ENCODE results near the gene PDE6C. TPM values are rescaled to one million over a fixed set of nuclear protein-coding genes. Genes with fewer than 3 reads are reported as not detected.

The PDE6C gene
- total RNA-seq, 1 donor from 2014 or later = not detected

DNA sequence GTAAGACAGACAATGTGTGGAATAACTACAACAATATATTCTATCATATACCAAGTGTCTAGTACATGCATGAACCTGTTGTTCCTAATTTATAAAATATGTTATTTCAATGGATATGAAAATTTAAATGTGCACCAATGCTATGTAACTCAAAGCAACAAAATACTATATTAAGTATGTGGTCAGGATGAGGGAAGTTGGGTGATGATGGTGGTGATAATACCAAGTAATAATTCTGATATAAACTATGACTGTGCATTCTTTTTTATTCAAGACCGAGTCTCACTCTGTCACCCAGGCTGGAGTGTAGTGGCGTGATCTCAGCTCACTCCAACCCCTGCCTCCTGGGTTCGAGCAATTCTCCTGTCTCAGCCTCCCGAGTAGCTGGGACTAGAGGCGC is 92.1 kb downstream of the PDE6C start:
- Mint-ChIP-seq H3K9me3 (ENCODE audit: unreplicated experiment) (no peaks in the 10 kb centered on the region), H3K36me3 (ENCODE audit: low read depth, unreplicated experiment) (no peaks in the 10 kb centered on the region), H3K4me3 (ENCODE audit: unreplicated experiment) (no peak overlapping the region), H3K27ac (ENCODE audit: unreplicated experiment) (no peak overlapping the region), H3K4me1 (ENCODE audit: unreplicated experiment) (peaks cover 9% of the 10 kb centered on the region), H3K27me3 (ENCODE audit: unreplicated experiment) (no peaks in the 10 kb centered on the region)
- TF ChIP-seq CTCF (IDR thresholded peaks at IDR 0.05; ENCODE audit: unreplicated experiment) = no peak
- no peak for DNase-seq (ENCODE audit: low spot score)

GRCh38 chr10:93707623-93708022 is 95.3 kb downstream of the PDE6C start:
- Mint-ChIP-seq H3K4me1 (ENCODE audit: unreplicated experiment) (peaks cover 15% of the 10 kb centered on the region), H3K27me3 (ENCODE audit: unreplicated experiment) (no peaks in the 10 kb centered on the region), H3K9me3 (ENCODE audit: unreplicated experiment) (no peaks in the 10 kb centered on the region), H3K4me3 (ENCODE audit: unreplicated experiment) (no peak overlapping the region), H3K27ac (ENCODE audit: unreplicated experiment) (no peak overlapping the region), H3K36me3 (ENCODE audit: low read depth, unreplicated experiment) (no peaks in the 10 kb centered on the region)
- no peak for DNase-seq (ENCODE audit: low spot score)
- no peak for TF ChIP-seq CTCF (IDR thresholded peaks at IDR 0.05; ENCODE audit: unreplicated experiment)

- Mint-ChIP-seq H3K4me1 (ENCODE audit: unreplicated experiment) (peaks cover 15% of the 10 kb centered on the region), H3K36me3 (ENCODE audit: low read depth, unreplicated experiment) (peaks cover 2% of the 10 kb centered on the region), H3K27me3 (ENCODE audit: unreplicated experiment) (no peaks in the 10 kb centered on the region), H3K27ac (ENCODE audit: unreplicated experiment) (no peak overlapping the region), H3K9me3 (ENCODE audit: unreplicated experiment) (no peaks in the 10 kb centered on the region), H3K4me3 (ENCODE audit: unreplicated experiment) (no peak overlapping the region)
- no peak for DNase-seq (ENCODE audit: low spot score)
- no peak for TF ChIP-seq CTCF (IDR thresholded peaks at IDR 0.05; ENCODE audit: unreplicated experiment)
Observed at GRCh38 chr10:93710333-93710909, 98.1 kb downstream of the PDE6C start.

- Mint-ChIP-seq H3K36me3 (ENCODE audit: low read depth, unreplicated experiment) (peaks cover 3% of the 10 kb centered on the region), H3K4me1 (ENCODE audit: unreplicated experiment) (peaks cover 6% of the 10 kb centered on the region), H3K9me3 (ENCODE audit: unreplicated experiment) (no peaks in the 10 kb centered on the region), H3K27me3 (ENCODE audit: unreplicated experiment) (no peaks in the 10 kb centered on the region), H3K27ac (ENCODE audit: unreplicated experiment) (no peak overlapping the region), H3K4me3 (ENCODE audit: unreplicated experiment) (no peak overlapping the region)
- no peak for DNase-seq (ENCODE audit: low spot score)
- TF ChIP-seq CTCF (IDR thresholded peaks at IDR 0.05; ENCODE audit: unreplicated experiment) = no peak
Observed at GRCh38 chr10:93711891-93712290, 99.6 kb downstream of the PDE6C start.

DNA sequence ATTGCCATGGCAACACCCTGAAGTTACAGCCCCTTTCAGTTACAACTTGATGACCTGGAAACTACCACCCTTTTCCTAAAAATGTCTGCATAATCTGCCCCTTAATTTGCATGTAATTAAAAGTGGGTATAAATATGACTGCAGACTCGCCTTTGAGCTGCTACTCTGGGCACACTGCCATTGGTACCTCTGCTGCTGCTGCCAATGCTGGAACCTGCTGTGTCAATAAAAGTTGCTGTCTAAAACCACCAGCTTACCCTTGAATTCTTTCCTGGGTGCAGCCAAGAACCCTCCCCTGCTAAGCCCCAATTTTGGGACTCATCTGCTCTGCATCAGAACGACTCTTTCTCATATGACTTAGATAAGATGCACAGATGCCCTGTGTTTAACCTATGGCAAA is 100.3 kb downstream of the PDE6C start:
- peaks cover 5% of the 10 kb centered on the region for H3K4me1 Mint-ChIP-seq (ENCODE audit: unreplicated experiment)
- no peak for TF ChIP-seq CTCF (IDR thresholded peaks at IDR 0.05; ENCODE audit: unreplicated experiment)
- no peak for DNase-seq (ENCODE audit: low spot score)
- H3K4me3 Mint-ChIP-seq (ENCODE audit: unreplicated experiment) = no peak overlapping the region
- H3K27me3 Mint-ChIP-seq (ENCODE audit: unreplicated experiment) = no peaks in the 10 kb centered on the region
- no peaks in the 10 kb centered on the region for H3K9me3 Mint-ChIP-seq (ENCODE audit: unreplicated experiment)
- H3K36me3 Mint-ChIP-seq (ENCODE audit: low read depth, unreplicated experiment) = peaks cover 3% of the 10 kb centered on the region
- no peak overlapping the region for H3K27ac Mint-ChIP-seq (ENCODE audit: unreplicated experiment)
